A549 (cell line): ENCODE results near the gene MPRIP. TPM values are rescaled to one million over a fixed set of nuclear protein-coding genes. Genes with fewer than 3 reads are reported as not detected.

Experiments used
- ATAC-seq, 2 experiments: fragments of 200-7000 bp in 1 of 2; fragments of >200 bp in 1 of 2; cut with Nextera tagmentation in 1 of 2; cut with Tn5 transposase in 1 of 2; 3 replicates each; pipeline versions ENCODE4 v1.8.0 to v1.9.1; 2018 to 2020; ENCODE audit warnings: mild to moderate bottlenecking in 1 of 2, moderate library complexity in 1 of 2
- CTCF ChIA-PET: fragments of 300-600 bp; sonication (Branson Sonifier 250); formaldehyde crosslinking; extraction: SDS; loops from one replicate; lab custom pipeline; 2021; ENCODE audit warnings: antibody characterized with exemption, inconsistent platforms; lab: Yijun Ruan, JAX
- POLR2A ChIA-PET: fragments of 350-600 bp; formaldehyde crosslinking; extraction: SDS; loops from one replicate; lab custom pipeline; 2021; ENCODE audit warnings: antibody characterized with exemption, inconsistent platforms; lab: Yijun Ruan, JAX
- DNase-seq, 2 experiments: peaks; one replicate each; pipeline versions ENCODE4 v3.0.0 to v3.0.0-alpha.2; 2011 to 2016; ENCODE audit warnings: low read depth in 1 of 2, low spot score in 1 of 2
- FAIRE-seq: peaks from 2 replicates; lab custom pipeline; 2011; peaks lifted over from hg19 to GRCh38; lab: Jason Lieb, UNC
- H3K27ac ChIP-seq, 2 experiments: fragments of >200 bp; sonication (Bioruptor Twin); formaldehyde crosslinking; 3 replicates each; pipeline ENCODE4 v1.5.1; 2016 to 2017
- H3K4me1 ChIP-seq: fragments of >200 bp; sonication (Bioruptor Twin); formaldehyde crosslinking; 3 replicates; pipeline ENCODE4 v1.6.1; 2016
- H3K4me2 ChIP-seq: fragments of >200 bp; sonication (Bioruptor Twin); formaldehyde crosslinking; 3 replicates; pipeline ENCODE4 v1.6.1; 2016
- H3K4me3 ChIP-seq: fragments of >200 bp; sonication (Bioruptor Twin); formaldehyde crosslinking; 3 replicates; pipeline ENCODE4 v1.5.1; 2016
- H3K9me3 ChIP-seq: fragments of >200 bp; sonication (Bioruptor Twin); formaldehyde crosslinking; 3 replicates; pipeline ENCODE4 v1.6.1; 2016
- EHF ChIP-seq: fragments of 250-450 bp; sonication (Bioruptor Pico); IDR thresholded peaks from 2 replicates; pipeline ENCODE4 v1.5.0; 2020; ENCODE audit warnings: mild to moderate bottlenecking
- ESRRA ChIP-seq: fragments of 150-350 bp; IDR thresholded peaks from 2 replicates; pipeline ENCODE4 v1.6.1; 2014; ENCODE audit warnings: mild to moderate bottlenecking, low read length, borderline replicate concordance
- FOSB ChIP-seq: fragments of 250-450 bp; sonication (Bioruptor Pico); IDR thresholded peaks from 2 replicates; pipeline ENCODE4 v1.5.0; 2020; ENCODE audit warnings: mild to moderate bottlenecking, moderate library complexity
- HOXB13 ChIP-seq: fragments of 250-450 bp; sonication (Bioruptor Pico); IDR thresholded peaks from 2 replicates; pipeline ENCODE4 v1.5.0; 2020; ENCODE audit warnings: low read depth, mild to moderate bottlenecking, moderate library complexity
- JUNB ChIP-seq: fragments of >200 bp; sonication (Bioruptor Twin); formaldehyde crosslinking; IDR thresholded peaks from 2 replicates; pipeline ENCODE4 v1.6.1; 2016
- KDM5A ChIP-seq: fragments of 200-600 bp; sonication (generic); IDR thresholded peaks from 2 replicates; pipeline ENCODE4 v1.6.1; 2016; ENCODE audit warnings: antibody characterized with exemption, mild to moderate bottlenecking
- RARB ChIP-seq: fragments of 250-450 bp; sonication (Bioruptor Pico); IDR thresholded peaks from 2 replicates; pipeline ENCODE4 v1.8.0; 2021; ENCODE audit warnings: mild to moderate bottlenecking, moderate library complexity
- SMC3 ChIP-seq: fragments of >200 bp; sonication (Bioruptor Twin); formaldehyde crosslinking; IDR thresholded peaks from 3 replicates; pipeline ENCODE4 v1.6.1; 2018; ENCODE audit warnings: inconsistent platforms
- WGBS: methylation state at CpG from one replicate; pipeline ENCODE4 v1.1.6; 2017; ENCODE audit errors: missing lambda C conversion rate; 5-methylcytosine and 5-hydroxymethylcytosine counted together
- polyA plus RNA-seq, 4 experiments: library from polyadenylated mRNA; depleted of rRNA in 3 of 4; stranded (reverse); fragments of >200 nt; fragmentation: RNase III in 1 of 4; extraction: RNeasy Plus Mini Kit Qiagen cat#74134 plus additional on column Dnase treatment in 1 of 4; gene quantifications; 2 replicates in 3 of 4; 3 replicates in 1 of 4; pipeline ENCODE4 v1.2.3, GENCODE V29; 2011 to 2017
- TF ChIP-seq, protein P1 (sequence below): fragments of >200 bp; sonication (Bioruptor Twin); formaldehyde crosslinking; IDR thresholded peaks from 3 replicates; pipeline ENCODE4 v1.6.1; 2016
- TF ChIP-seq, protein P2 (sequence below): IDR thresholded peaks from 2 replicates; pipeline ENCODE4 v1.6.1; 2012
- TF ChIP-seq, protein P3 (sequence below): fragments of 250-450 bp; sonication (Bioruptor Pico); IDR thresholded peaks from 2 replicates; pipeline ENCODE4 v1.5.0; 2021; ENCODE audit warnings: mild to moderate bottlenecking, moderate library complexity, borderline replicate concordance
- TF ChIP-seq, protein P4 (sequence below): IDR thresholded peaks from 2 replicates; pipeline ENCODE4 v1.6.1; 2012
- TF ChIP-seq, protein P5 (sequence below): IDR thresholded peaks from 2 replicates; pipeline ENCODE4 v1.6.1; 2012; ENCODE audit warnings: low read depth, borderline replicate concordance
- TF ChIP-seq, protein P6 (sequence below): fragments of 200-600 bp; sonication (generic); IDR thresholded peaks from 2 replicates; pipeline ENCODE4 v1.6.1; 2016; ENCODE audit warnings: antibody characterized with exemption, mild to moderate bottlenecking, moderate library complexity

MPRIP gene
- polyA plus RNA-seq, 2 of the 4 experiments (the other 2 are of a cell fraction), result 147 to 228 TPM

DNA sequence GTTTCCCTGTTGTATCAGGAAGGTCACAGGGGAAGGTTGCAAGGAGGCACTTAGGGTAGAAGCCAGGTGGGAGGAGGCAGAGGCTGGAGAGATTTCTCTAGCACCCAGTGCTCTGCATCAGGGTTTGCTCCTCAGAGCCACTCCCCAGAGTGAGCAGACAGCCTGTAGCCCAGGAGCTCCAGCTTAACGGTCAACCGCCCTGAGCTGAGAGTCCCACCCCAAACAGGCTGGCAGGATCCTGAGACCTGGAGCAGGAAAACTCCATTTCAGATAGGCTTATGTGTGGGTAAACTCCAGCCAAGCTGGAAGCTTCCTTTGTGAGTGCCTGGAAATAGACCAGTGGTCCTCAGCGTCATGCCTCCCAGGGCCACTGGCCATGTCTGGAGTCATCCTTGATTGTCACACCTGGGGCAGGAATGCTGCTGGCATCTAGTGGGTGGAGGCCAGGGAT is 37.9 kb downstream of the MPRIP start (continued):
- TF ChIP-seq, protein P1, sequence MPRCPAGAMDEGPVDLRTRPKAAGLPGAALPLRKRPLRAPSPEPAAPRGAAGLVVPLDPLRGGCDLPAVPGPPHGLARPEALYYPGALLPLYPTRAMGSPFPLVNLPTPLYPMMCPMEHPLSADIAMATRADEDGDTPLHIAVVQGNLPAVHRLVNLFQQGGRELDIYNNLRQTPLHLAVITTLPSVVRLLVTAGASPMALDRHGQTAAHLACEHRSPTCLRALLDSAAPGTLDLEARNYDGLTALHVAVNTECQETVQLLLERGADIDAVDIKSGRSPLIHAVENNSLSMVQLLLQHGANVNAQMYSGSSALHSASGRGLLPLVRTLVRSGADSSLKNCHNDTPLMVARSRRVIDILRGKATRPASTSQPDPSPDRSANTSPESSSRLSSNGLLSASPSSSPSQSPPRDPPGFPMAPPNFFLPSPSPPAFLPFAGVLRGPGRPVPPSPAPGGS, result no peak
- TF ChIP-seq HOXB13 (CRISPR knock-in tag), result no peak
- TF ChIP-seq, protein P2, sequence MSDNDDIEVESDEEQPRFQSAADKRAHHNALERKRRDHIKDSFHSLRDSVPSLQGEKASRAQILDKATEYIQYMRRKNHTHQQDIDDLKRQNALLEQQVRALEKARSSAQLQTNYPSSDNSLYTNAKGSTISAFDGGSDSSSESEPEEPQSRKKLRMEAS, result no peak

DNA sequence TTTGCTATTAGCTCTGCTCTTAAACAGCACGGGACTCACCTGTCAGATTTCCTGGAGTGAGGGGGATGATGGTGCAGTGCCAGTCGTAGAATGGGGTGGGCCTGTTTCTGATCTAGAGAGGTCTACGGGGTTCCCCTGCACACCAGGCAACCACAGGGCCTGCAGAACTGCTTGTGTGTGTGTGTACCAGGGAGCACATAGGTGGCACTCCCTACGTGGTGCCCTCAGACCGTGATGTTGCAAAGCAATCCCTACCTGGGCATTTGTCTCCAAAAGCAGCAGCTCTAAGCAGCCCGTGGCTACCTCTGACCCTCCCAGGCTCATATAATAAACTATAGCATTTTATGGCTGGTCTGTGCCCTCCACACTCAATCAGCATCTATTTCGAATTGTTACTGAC is 38.5 kb downstream of the MPRIP start:
- no peak for ATAC-seq
- Histone ChIP-seq H3K9me3 (no peaks in the 10 kb centered on the region), H3K4me1 (peaks cover 63% of the 10 kb centered on the region), H3K4me2 (no peak overlapping the region), H3K4me3 (no peak overlapping the region), H3K27ac (peak overlapping the region in 1 of 2 experiments; percentile 48; a peak in 1 of 6 replicates)
- FAIRE-seq, result no peak
- CTCF ChIA-PET, result interaction anchor here (0.7 to 1.6 kb wide), 3 partner anchors 29 to 83 kb away, joined by 3 to 4 read pairs (median 3); no protein-coding TSS in a partner anchor
- DNase-seq, result no peak
- WGBS, result 91% methylated on average over 7 of the region's 7 CpGs
- no peak for TF ChIP-seq SMC3
- TF ChIP-seq, protein P3, sequence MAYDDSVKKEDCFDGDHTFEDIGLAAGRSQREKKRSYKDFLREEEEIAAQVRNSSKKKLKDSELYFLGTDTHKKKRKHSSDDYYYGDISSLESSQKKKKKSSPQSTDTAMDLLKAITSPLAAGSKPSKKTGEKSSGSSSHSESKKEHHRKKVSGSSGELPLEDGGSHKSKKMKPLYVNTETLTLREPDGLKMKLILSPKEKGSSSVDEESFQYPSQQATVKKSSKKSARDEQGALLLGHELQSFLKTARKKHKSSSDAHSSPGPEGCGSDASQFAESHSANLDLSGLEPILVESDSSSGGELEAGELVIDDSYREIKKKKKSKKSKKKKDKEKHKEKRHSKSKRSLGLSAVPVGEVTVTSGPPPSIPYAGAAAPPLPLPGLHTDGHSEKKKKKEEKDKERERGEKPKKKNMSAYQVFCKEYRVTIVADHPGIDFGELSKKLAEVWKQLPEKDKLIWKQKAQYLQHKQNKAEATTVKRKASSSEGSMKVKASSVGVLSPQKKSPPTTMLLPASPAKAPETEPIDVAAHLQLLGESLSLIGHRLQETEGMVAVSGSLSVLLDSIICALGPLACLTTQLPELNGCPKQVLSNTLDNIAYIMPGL (CRISPR knock-in tag), result no peak
- no peak for TF ChIP-seq KDM5A
- no peak for TF ChIP-seq JUNB
- TF ChIP-seq FOSB (CRISPR knock-in tag), result no peak
- TF ChIP-seq, protein P2, result no peak
- TF ChIP-seq, protein P4, sequence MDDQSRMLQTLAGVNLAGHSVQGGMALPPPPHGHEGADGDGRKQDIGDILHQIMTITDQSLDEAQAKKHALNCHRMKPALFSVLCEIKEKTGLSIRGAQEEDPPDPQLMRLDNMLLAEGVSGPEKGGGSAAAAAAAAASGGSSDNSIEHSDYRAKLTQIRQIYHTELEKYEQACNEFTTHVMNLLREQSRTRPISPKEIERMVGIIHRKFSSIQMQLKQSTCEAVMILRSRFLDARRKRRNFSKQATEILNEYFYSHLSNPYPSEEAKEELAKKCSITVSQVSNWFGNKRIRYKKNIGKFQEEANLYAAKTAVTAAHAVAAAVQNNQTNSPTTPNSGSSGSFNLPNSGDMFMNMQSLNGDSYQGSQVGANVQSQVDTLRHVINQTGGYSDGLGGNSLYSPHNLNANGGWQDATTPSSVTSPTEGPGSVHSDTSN, result no peak
- no peak for TF ChIP-seq EHF
- TF ChIP-seq, protein P5, sequence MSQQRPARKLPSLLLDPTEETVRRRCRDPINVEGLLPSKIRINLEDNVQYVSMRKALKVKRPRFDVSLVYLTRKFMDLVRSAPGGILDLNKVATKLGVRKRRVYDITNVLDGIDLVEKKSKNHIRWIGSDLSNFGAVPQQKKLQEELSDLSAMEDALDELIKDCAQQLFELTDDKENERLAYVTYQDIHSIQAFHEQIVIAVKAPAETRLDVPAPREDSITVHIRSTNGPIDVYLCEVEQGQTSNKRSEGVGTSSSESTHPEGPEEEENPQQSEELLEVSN, result no peak
- no peak for TF ChIP-seq ESRRA
- TF ChIP-seq, protein P6, sequence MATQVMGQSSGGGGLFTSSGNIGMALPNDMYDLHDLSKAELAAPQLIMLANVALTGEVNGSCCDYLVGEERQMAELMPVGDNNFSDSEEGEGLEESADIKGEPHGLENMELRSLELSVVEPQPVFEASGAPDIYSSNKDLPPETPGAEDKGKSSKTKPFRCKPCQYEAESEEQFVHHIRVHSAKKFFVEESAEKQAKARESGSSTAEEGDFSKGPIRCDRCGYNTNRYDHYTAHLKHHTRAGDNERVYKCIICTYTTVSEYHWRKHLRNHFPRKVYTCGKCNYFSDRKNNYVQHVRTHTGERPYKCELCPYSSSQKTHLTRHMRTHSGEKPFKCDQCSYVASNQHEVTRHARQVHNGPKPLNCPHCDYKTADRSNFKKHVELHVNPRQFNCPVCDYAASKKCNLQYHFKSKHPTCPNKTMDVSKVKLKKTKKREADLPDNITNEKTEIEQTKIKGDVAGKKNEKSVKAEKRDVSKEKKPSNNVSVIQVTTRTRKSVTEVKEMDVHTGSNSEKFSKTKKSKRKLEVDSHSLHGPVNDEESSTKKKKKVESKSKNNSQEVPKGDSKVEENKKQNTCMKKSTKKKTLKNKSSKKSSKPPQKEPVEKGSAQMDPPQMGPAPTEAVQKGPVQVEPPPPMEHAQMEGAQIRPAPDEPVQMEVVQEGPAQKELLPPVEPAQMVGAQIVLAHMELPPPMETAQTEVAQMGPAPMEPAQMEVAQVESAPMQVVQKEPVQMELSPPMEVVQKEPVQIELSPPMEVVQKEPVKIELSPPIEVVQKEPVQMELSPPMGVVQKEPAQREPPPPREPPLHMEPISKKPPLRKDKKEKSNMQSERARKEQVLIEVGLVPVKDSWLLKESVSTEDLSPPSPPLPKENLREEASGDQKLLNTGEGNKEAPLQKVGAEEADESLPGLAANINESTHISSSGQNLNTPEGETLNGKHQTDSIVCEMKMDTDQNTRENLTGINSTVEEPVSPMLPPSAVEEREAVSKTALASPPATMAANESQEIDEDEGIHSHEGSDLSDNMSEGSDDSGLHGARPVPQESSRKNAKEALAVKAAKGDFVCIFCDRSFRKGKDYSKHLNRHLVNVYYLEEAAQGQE, result no peak
- TF ChIP-seq RARB, result no peak
- POLR2A ChIA-PET, result no interaction called here
